BE2C (cell line): ENCODE results near the gene CES4A.
A peak's percentile ranks its signal among the peaks of the same experiment; 100 is the strongest.

Experiments
- DNase-seq: peaks from one replicate; pipeline ENCODE4 v3.0.0-alpha.2; 2020
- H3K27me3 ChIP-seq: fragments of 250-450 bp; sonication (Bioruptor Pico); 2 replicates; pipeline ENCODE4 v1.5.1; 2020; ENCODE audit warnings: mild to moderate bottlenecking
- H3K36me3 ChIP-seq: fragments of 250-450 bp; sonication (Bioruptor Pico); 2 replicates; pipeline ENCODE4 v1.5.1; 2020; ENCODE audit warnings: mild to moderate bottlenecking
- H3K4me1 ChIP-seq: fragments of 250-450 bp; sonication (Bioruptor Pico); 2 replicates; pipeline ENCODE4 v1.5.1; 2020
- H3K4me3 ChIP-seq: 2 replicates; pipeline ENCODE4 v1.5.1; 2011; ENCODE audit warnings: low read depth, low read length
- H3K9me3 ChIP-seq: fragments of 250-450 bp; sonication (Bioruptor Pico); 2 replicates; pipeline ENCODE4 v1.5.1; 2020
- CTCF ChIP-seq: IDR thresholded peaks from 2 replicates; pipeline ENCODE4 v1.5.1; 2012; ENCODE audit warnings: mild to moderate bottlenecking, low read depth, low read length

Gene CES4A

GRCh38 chr16:67009158-67009557, 20.8 kb downstream of the CES4A start:
- Histone ChIP-seq H3K4me3 (no peak overlapping the region), H3K9me3 (no peaks in the 10 kb centered on the region), H3K27me3 (no peaks in the 10 kb centered on the region), H3K4me1 (peaks cover 13% of the 10 kb centered on the region), H3K36me3 (no peaks in the 10 kb centered on the region)
- DNase-seq = no peak
- TF ChIP-seq CTCF = no peak

- no peaks in the 10 kb centered on the region for H3K9me3 ChIP-seq
- H3K4me1 ChIP-seq = peaks cover 21% of the 10 kb centered on the region
- no peaks in the 10 kb centered on the region for H3K27me3 ChIP-seq
- TF ChIP-seq CTCF = no peak
- H3K4me3 ChIP-seq = no peak overlapping the region
- H3K36me3 ChIP-seq = no peaks in the 10 kb centered on the region
- no peak for DNase-seq
Measured at GRCh38 chr16:67011274-67011673, 22.9 kb downstream of the CES4A start.

- Histone ChIP-seq H3K4me1 (peaks cover 21% of the 10 kb centered on the region), H3K4me3 (peak overlapping the region; percentile 69), H3K36me3 (no peaks in the 10 kb centered on the region), H3K9me3 (no peaks in the 10 kb centered on the region), H3K27me3 (no peaks in the 10 kb centered on the region)
- TF ChIP-seq CTCF = no peak
- peak; percentile 48 for DNase-seq
Measured at GRCh38 chr16:67013233-67013822, 24.9 kb downstream of the CES4A start.

- DNase-seq = peak; percentile 95
- TF ChIP-seq CTCF = no peak; the same call in 1 of the 2 replicates
Measured at GRCh38 chr16:67013823-67014633, 25.6 kb downstream of the CES4A start.

GRCh38 chr16:67014634-67015312, 26.4 kb downstream of the CES4A start:
- peaks cover 21% of the 10 kb centered on the region for H3K4me1 ChIP-seq
- H3K36me3 ChIP-seq = no peaks in the 10 kb centered on the region
- no peak for DNase-seq
- H3K27me3 ChIP-seq = no peaks in the 10 kb centered on the region
- TF ChIP-seq CTCF = no peak
- no peaks in the 10 kb centered on the region for H3K9me3 ChIP-seq
- peak overlapping the region; percentile 69 for H3K4me3 ChIP-seq

More at GRCh38 chr16:67013823-67014633, 25.6 kb downstream of the CES4A start:
- H3K27me3 ChIP-seq = no peaks in the 10 kb centered on the region
- H3K36me3 ChIP-seq = no peaks in the 10 kb centered on the region
- H3K4me3 ChIP-seq = peak overlapping the region; percentile 69
- H3K4me1 ChIP-seq = peaks cover 21% of the 10 kb centered on the region
- H3K9me3 ChIP-seq = no peaks in the 10 kb centered on the region
